Dendritic cell treated with granulocyte-macrophage colony-stimulating factor and Interleukin-4, amounts not matched to agents 40 ng/mL and 50 ng/mL, for 4 days (primary cell): ENCODE measurements around the gene ASB2.

Experiments used
- H3K27ac Mint-ChIP-seq: one replicate; pipeline ENCODE4 v1.8.0; 2022; ENCODE audit warnings: mild to moderate bottlenecking, mixed read lengths
- H3K27me3 Mint-ChIP-seq: one replicate; pipeline ENCODE4 v1.8.0; 2022; ENCODE audit warnings: mild to moderate bottlenecking, mixed read lengths
- H3K36me3 Mint-ChIP-seq: one replicate; pipeline ENCODE4 v1.8.0; 2022; ENCODE audit warnings: low read depth, mixed read lengths
- H3K4me1 Mint-ChIP-seq: one replicate; pipeline ENCODE4 v1.8.0; 2022; ENCODE audit warnings: low read depth, mixed read lengths
- H3K4me3 Mint-ChIP-seq: one replicate; pipeline ENCODE4 v1.8.0; 2022; ENCODE audit warnings: mild to moderate bottlenecking, moderate library complexity, mixed read lengths
- H3K9me3 Mint-ChIP-seq: one replicate; pipeline ENCODE4 v1.8.0; 2022; ENCODE audit warnings: mixed read lengths
- intact Hi-C: fragments of 100-400 bp; cut with micrococcal nuclease; formaldehyde crosslinking; loops from one replicate; pipeline ENCODE4 v1.15.0; 2022

Gene ASB2

GRCh38 chr14:93924592-93925355 is 51.6 kb downstream of the ASB2 start:
- Mint-ChIP-seq H3K27me3 (no peaks in the 10 kb centered on the region), H3K36me3 (no peaks in the 10 kb centered on the region), H3K4me1 (no peaks in the 10 kb centered on the region), H3K27ac (no peak overlapping the region), H3K4me3 (no peak overlapping the region), H3K9me3 (no peaks in the 10 kb centered on the region)
- intact Hi-C loops = no loop called here

DNA sequence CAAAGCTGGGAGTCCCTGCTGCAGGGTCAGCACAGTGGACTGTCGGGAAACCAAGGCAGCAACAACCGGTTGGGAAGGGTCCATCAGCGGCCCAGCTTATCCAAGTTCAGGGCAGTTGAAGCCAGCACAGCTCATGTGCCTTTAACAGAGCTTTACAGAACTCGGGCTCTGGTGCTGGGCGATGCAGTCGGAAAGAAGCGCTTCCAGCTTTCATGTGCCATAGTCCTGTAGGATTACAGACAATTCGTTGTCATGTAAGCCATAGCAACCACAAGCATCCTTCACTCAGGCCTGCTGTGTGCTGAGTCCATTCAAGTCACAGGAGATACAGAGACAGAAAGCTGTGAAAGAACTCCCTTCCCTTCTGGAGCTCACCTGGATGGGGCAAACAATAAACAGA is 52.7 kb downstream of the ASB2 start:
- Mint-ChIP-seq H3K4me1 (no peaks in the 10 kb centered on the region), H3K27me3 (no peaks in the 10 kb centered on the region), H3K27ac (no peak overlapping the region), H3K36me3 (no peaks in the 10 kb centered on the region), H3K9me3 (no peaks in the 10 kb centered on the region), H3K4me3 (no peak overlapping the region)
- intact Hi-C loops = no loop called here

GRCh38 chr14:93921001-93921806 is 55.2 kb downstream of the ASB2 start:
- Mint-ChIP-seq H3K27me3 (peaks cover 4% of the 10 kb centered on the region), H3K4me3 (no peak overlapping the region), H3K36me3 (no peaks in the 10 kb centered on the region), H3K4me1 (no peaks in the 10 kb centered on the region), H3K27ac (no peak overlapping the region), H3K9me3 (no peaks in the 10 kb centered on the region)
- intact Hi-C loops = no loop called here

DNA sequence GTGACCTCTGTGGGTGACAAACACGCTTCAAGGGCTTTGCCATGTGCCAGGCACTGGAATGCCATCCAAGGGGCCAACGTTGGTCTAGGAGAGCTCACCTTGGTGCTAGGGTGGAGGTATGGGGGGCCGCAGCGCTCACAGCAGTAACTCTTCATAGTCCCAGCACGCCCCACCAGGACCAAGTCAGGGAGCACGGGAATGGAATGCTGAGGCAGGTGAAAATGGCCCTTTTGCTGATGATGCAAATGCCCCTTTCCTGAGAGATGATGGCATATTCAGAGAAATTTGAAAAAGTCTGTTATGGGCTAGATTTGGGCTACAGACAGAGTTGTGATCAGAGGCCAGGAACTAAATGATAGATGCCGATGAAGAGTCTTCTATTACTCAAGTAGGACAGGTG is 59.2 kb downstream of the ASB2 start:
- no peaks in the 10 kb centered on the region for H3K4me1 Mint-ChIP-seq
- no peak overlapping the region for H3K27ac Mint-ChIP-seq
- H3K36me3 Mint-ChIP-seq = no peaks in the 10 kb centered on the region
- peaks cover 5% of the 10 kb centered on the region for H3K27me3 Mint-ChIP-seq
- intact Hi-C loops = no loop called here
- peaks cover 9% of the 10 kb centered on the region for H3K9me3 Mint-ChIP-seq
- H3K4me3 Mint-ChIP-seq = no peak overlapping the region

DNA sequence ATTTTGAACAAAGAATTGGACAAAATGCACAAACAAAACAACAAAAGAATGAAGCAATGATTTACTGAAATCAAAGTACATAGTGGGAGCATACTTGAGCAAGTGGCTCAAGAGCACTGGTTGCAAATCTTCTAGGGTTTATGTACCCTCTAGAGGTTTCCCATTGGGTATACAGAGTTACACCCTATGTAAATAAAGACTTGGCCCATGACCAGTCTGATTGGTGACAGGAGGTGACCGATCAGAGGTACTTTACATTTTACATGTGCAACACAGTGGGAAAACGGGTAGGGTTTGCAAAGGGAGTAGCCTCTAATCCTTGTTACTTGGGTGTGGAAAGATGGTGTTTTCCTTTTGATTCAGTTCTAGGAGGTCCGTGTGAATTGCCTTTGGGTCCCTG is 59.9 kb downstream of the ASB2 start:
- H3K9me3 Mint-ChIP-seq = peaks cover 9% of the 10 kb centered on the region
- intact Hi-C loops = no loop called here
- no peak overlapping the region for H3K4me3 Mint-ChIP-seq
- H3K27ac Mint-ChIP-seq = no peak overlapping the region
- no peaks in the 10 kb centered on the region for H3K4me1 Mint-ChIP-seq
- H3K36me3 Mint-ChIP-seq = no peaks in the 10 kb centered on the region
- H3K27me3 Mint-ChIP-seq = peaks cover 5% of the 10 kb centered on the region

GRCh38 chr14:93915800-93916199 is 60.6 kb downstream of the ASB2 start:
- Mint-ChIP-seq H3K9me3 (peaks cover 9% of the 10 kb centered on the region), H3K4me3 (no peak overlapping the region), H3K4me1 (no peaks in the 10 kb centered on the region), H3K27ac (no peak overlapping the region), H3K27me3 (peaks cover 5% of the 10 kb centered on the region), H3K36me3 (no peaks in the 10 kb centered on the region)
- intact Hi-C loops = no loop called here

GRCh38 chr14:93915070-93915705 is 61.2 kb downstream of the ASB2 start:
- peaks cover 5% of the 10 kb centered on the region for H3K27me3 Mint-ChIP-seq
- peaks cover 9% of the 10 kb centered on the region for H3K9me3 Mint-ChIP-seq
- no peak overlapping the region for H3K27ac Mint-ChIP-seq
- no peaks in the 10 kb centered on the region for H3K36me3 Mint-ChIP-seq
- no peaks in the 10 kb centered on the region for H3K4me1 Mint-ChIP-seq
- intact Hi-C loops = no loop called here
- H3K4me3 Mint-ChIP-seq = no peak overlapping the region

GRCh38 chr14:93914278-93914677 is 62.1 kb downstream of the ASB2 start:
- peaks cover 5% of the 10 kb centered on the region for H3K27me3 Mint-ChIP-seq
- H3K9me3 Mint-ChIP-seq = peaks cover 9% of the 10 kb centered on the region
- H3K4me1 Mint-ChIP-seq = no peaks in the 10 kb centered on the region
- no peak overlapping the region for H3K4me3 Mint-ChIP-seq
- intact Hi-C loops = no loop called here
- no peaks in the 10 kb centered on the region for H3K36me3 Mint-ChIP-seq
- no peak overlapping the region for H3K27ac Mint-ChIP-seq

DNA sequence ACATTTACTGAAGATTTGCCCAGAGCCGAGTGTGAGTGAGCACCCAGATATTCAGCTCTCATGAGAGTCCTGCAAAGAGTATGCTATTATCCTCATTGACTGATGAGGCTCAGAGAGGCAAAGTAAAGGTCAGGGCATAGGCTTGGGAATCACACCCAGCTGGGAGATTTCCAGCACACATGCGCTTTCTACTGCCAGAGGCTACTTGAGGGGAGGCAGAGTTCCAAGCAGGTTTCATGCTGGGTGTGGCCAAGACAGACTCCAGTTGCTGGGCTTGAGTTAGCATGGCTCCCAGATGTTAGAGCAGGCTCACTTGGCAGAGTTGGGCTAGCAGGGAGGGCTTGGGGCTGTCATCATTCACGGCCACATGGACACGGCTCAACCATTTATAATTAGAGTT is 63.6 kb downstream of the ASB2 start:
- Mint-ChIP-seq H3K4me3 (no peak overlapping the region), H3K27ac (no peak overlapping the region), H3K4me1 (no peaks in the 10 kb centered on the region), H3K9me3 (peaks cover 17% of the 10 kb centered on the region), H3K36me3 (no peaks in the 10 kb centered on the region), H3K27me3 (peaks cover 4% of the 10 kb centered on the region)
- intact Hi-C loops = no loop called here

DNA sequence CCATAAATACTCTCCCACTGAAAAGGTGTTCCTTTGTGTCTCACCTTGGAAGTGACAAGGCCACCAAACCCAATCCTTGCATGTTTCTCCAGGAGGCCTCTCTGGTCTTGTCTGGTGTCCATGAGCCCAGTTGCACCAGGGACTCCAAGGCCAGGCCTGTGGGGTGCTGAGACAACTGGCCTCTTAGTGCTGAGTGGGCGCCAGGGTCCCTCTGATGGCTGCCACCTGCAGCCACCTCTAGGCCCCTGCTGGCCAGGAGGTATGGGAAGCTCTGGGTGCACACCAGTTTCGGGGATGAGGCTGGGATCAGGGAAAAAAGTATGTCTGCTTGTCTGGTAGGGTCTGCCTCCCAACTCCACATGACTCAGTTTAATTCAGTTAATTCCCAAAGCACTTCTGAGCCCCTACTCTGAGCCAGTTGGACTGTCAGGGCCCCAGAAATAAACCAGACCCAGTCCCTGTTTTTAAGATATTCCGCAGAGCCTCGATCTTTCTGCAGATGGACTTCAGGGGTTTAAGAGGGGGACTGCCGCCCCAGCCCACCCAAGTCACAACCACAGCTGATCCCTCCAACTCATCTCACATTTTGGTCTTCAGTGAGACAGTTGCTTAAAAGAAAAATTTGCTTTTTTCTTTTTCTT is 64.3 kb downstream of the ASB2 start:
- H3K27me3 Mint-ChIP-seq = peaks cover 4% of the 10 kb centered on the region
- no peaks in the 10 kb centered on the region for H3K4me1 Mint-ChIP-seq
- no peaks in the 10 kb centered on the region for H3K36me3 Mint-ChIP-seq
- peaks cover 17% of the 10 kb centered on the region for H3K9me3 Mint-ChIP-seq
- intact Hi-C loops = no loop called here
- H3K27ac Mint-ChIP-seq = no peak overlapping the region
- H3K4me3 Mint-ChIP-seq = no peak overlapping the region

- intact Hi-C loops = no loop called here
- Mint-ChIP-seq H3K4me3 (no peak overlapping the region), H3K36me3 (no peaks in the 10 kb centered on the region), H3K4me1 (no peaks in the 10 kb centered on the region), H3K9me3 (peaks cover 15% of the 10 kb centered on the region), H3K27ac (no peak overlapping the region), H3K27me3 (peaks cover 4% of the 10 kb centered on the region)
Measured at GRCh38 chr14:93909429-93910128, 66.8 kb downstream of the ASB2 start.

DNA sequence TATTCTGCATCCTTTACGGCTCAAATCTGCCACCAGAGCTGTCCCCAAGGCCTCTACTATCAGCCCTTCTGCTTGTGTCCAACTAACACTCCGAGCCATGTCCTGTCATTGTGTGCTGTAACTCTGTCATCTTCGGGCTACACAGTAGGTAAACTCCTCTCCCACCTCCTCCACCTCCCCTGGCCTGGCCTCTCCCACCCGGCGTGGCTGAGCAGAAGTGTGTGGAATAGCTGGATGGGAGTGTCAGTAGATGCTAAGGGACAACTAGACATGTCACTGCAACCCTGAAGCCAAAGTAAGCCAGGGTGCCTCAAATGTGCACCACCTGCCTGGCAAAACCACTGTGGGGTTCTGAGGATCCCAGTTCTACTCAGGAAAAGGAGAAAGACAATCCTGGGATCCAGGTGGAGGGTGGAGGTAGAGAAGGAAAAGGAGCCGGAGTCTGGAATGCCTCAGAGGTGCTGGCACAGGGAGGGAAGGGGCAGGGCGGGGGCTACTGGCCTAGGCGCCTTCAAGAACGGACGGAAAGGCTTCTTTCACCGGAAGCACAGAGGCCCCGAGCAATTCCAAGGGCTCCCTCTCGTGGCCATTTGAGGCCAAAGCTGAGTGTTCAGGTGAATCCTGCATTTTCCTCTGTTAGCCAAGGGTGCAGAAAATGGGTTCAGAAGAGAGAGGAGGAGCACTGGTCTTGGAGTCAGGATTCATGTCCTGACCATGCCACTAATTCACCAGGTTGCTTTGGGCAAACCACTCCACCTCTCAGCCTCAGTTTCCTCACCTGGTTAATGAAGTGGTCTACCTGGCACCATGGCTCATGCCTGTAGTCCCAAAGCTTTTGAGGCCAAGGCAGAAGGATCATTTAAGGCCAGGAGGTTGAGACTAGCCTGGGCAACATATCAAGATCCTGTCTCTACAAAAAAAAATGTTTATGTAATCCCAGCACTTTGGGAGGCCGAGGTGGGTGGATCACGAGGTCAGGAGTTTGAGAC is 69.7 kb downstream of the ASB2 start:
- Mint-ChIP-seq H3K27me3 (peaks cover 12% of the 10 kb centered on the region), H3K9me3 (peaks cover 8% of the 10 kb centered on the region), H3K36me3 (no peaks in the 10 kb centered on the region), H3K27ac (no peak overlapping the region), H3K4me1 (no peaks in the 10 kb centered on the region), H3K4me3 (no peak overlapping the region)
- intact Hi-C loops = loop anchor here (1.0 kb wide), 1 partner anchor 251 kb away; no protein-coding TSS in a partner anchor
